Activated T-cell treated with anti-CD3 and anti-CD28 coated beads, Interleukin-2, amount 50 U/mL, for 72 hours (primary cell): Measurements from ENCODE around the gene ALDH16A1. TPM values are rescaled to one million over a fixed set of nuclear protein-coding genes. Genes with fewer than 3 reads are reported as not detected.
"Not testable (repeated sequence)": the region's sequence is repeated elsewhere in the genome, so short reads cannot be mapped to it uniquely, and the experiment has no call there.

Experiments used
- ATAC-seq, 2 donors: fragments of 150-1000 bp; cut with Tn5 transposase; replicated peaks in 1 of 2; 2 replicates each; pipeline ENCODE4 v1.10.0; 2021; ENCODE audit warnings: moderate library complexity in 2 of 2, mild to moderate bottlenecking in 1 of 2
- DNase-seq, 2 donors: peaks; one replicate each; pipeline ENCODE4 v3.0.0; 2021 to 2022; ENCODE audit warnings: mixed read lengths in 1 of 2
- H3K27ac Mint-ChIP-seq: one replicate; pipeline ENCODE4 v1.8.0; 2022; ENCODE audit warnings: mild to moderate bottlenecking, moderate library complexity, mixed read lengths
- H3K27me3 Mint-ChIP-seq: one replicate; pipeline ENCODE4 v1.8.0; 2022; ENCODE audit warnings: low read depth, mixed read lengths
- H3K36me3 Mint-ChIP-seq, 2 donors: one replicate each; pipeline ENCODE4 v1.8.0; 2022; ENCODE audit warnings: mixed read lengths in 2 of 2, mild to moderate bottlenecking in 1 of 2; ENCODE audit not compliant: insufficient read depth in 2 of 2
- H3K4me1 Mint-ChIP-seq: one replicate; pipeline ENCODE4 v1.8.0; 2022; ENCODE audit warnings: low read depth, mixed read lengths
- H3K4me3 Mint-ChIP-seq, 2 donors: one replicate each; pipeline ENCODE4 v1.8.0; 2022; ENCODE audit warnings: mild to moderate bottlenecking in 2 of 2, mixed read lengths in 2 of 2, moderate library complexity in 2 of 2
- H3K9me3 Mint-ChIP-seq, 2 donors: one replicate each; pipeline ENCODE4 v1.8.0; 2022; ENCODE audit warnings: mixed read lengths in 2 of 2
- total RNA-seq, 2 donors: library from RNA; stranded (reverse); gene quantifications; one replicate each; pipeline ENCODE4 v1.2.3, GENCODE V29; 2022

ALDH16A1 gene
- total RNA-seq, 2 donors from 2014 or later = 21.8 to 23.4 TPM

GRCh38 chr19:49439836-49440235, 13.2 kb upstream of the ALDH16A1 start:
- no peaks in the 10 kb centered on the region for H3K9me3 Mint-ChIP-seq

GRCh38 chr19:49440439-49441209, 12.4 kb upstream of the ALDH16A1 start:
- Mint-ChIP-seq H3K36me3 (peaks cover 3 to 5% of the 10 kb centered on the region in 2 donors), H3K4me3 (peak overlapping the region; percentile 61 to 76), H3K27ac (no peak overlapping the region), H3K4me1 (peaks cover 46% of the 10 kb centered on the region), H3K9me3 (no peaks in the 10 kb centered on the region), H3K27me3 (peaks cover 70% of the 10 kb centered on the region)
- DNase-seq = no peak
- ATAC-seq = no peak

More at GRCh38 chr19:49439836-49440235, 13.2 kb upstream of the ALDH16A1 start:
- H3K27me3 Mint-ChIP-seq = peaks cover 78% of the 10 kb centered on the region
- no peak for DNase-seq
- ATAC-seq = no peak
- H3K27ac Mint-ChIP-seq = no peak overlapping the region
- peak overlapping the region in 1 of 2 donors; percentile 76 for H3K4me3 Mint-ChIP-seq
- peaks cover 47% of the 10 kb centered on the region for H3K4me1 Mint-ChIP-seq
- peaks cover 3 to 5% of the 10 kb centered on the region in 2 donors for H3K36me3 Mint-ChIP-seq

- peak in 1 of 2 donors; percentile 53 for DNase-seq
- peak within 1 kb of the TSS; percentile 34 for H3K27ac Mint-ChIP-seq
- H3K36me3 Mint-ChIP-seq = peaks cover 3 to 5% of the 10 kb centered on the region in 2 donors
- peak; percentile 16 to 28 for ATAC-seq
- peaks cover 62% of the 10 kb centered on the region for H3K27me3 Mint-ChIP-seq
- peaks cover 38% of the 10 kb centered on the region for H3K4me1 Mint-ChIP-seq
- peak within 1 kb of the TSS; percentile 78 to 87 for H3K4me3 Mint-ChIP-seq
- H3K9me3 Mint-ChIP-seq = no peaks in the 10 kb centered on the region
Observed at GRCh38 chr19:49441210-49441959, 11.6 kb upstream of the ALDH16A1 start, which contains the start of gene SLC17A7. Gene SLC17A7 (minus strand): TSS chr19:49441527. CDS start chr19:49441379, 148 bp downstream.

- Mint-ChIP-seq H3K36me3 (peaks cover 3 to 5% of the 10 kb centered on the region in 2 donors), H3K27me3 (peaks cover 57% of the 10 kb centered on the region), H3K4me3 (peak overlapping the region; percentile 78 to 87), H3K4me1 (peaks cover 34% of the 10 kb centered on the region), H3K9me3 (no peaks in the 10 kb centered on the region), H3K27ac (peak overlapping the region; percentile 34)
- DNase-seq (no peak), ATAC-seq (no peak)
Observed at GRCh38 chr19:49441960-49442350, 11.1 kb upstream of the ALDH16A1 start.

- ATAC-seq = no peak
- Mint-ChIP-seq H3K9me3 (no peaks in the 10 kb centered on the region), H3K36me3 (peaks cover 3 to 5% of the 10 kb centered on the region in 2 donors), H3K27me3 (peaks cover 53% of the 10 kb centered on the region), H3K27ac (no peak overlapping the region), H3K4me1 (peaks cover 32% of the 10 kb centered on the region), H3K4me3 (peak overlapping the region; percentile 78 to 87)
- DNase-seq = peak in 1 of 2 donors; percentile 49
Observed at GRCh38 chr19:49442354-49442753, 10.7 kb upstream of the ALDH16A1 start.

- H3K27ac Mint-ChIP-seq = no peak overlapping the region
- H3K4me3 Mint-ChIP-seq = peak overlapping the region; percentile 78 to 87
- ATAC-seq = peak; percentile 43 to 47
- peaks cover 32% of the 10 kb centered on the region for H3K4me1 Mint-ChIP-seq
- DNase-seq = peak; percentile 81 to 87
- H3K9me3 Mint-ChIP-seq = no peaks in the 10 kb centered on the region
- H3K36me3 Mint-ChIP-seq = peaks cover 3 to 5% of the 10 kb centered on the region in 2 donors
- peaks cover 48% of the 10 kb centered on the region for H3K27me3 Mint-ChIP-seq
Observed at GRCh38 chr19:49442771-49443365, 10.2 kb upstream of the ALDH16A1 start.

GRCh38 chr19:49443366-49444099, 9.5 kb upstream of the ALDH16A1 start:
- H3K27me3 Mint-ChIP-seq = peaks cover 41% of the 10 kb centered on the region
- peak overlapping the region; percentile 78 to 87 for H3K4me3 Mint-ChIP-seq
- peaks cover 3 to 10% of the 10 kb centered on the region in 2 donors for H3K36me3 Mint-ChIP-seq
- peak; percentile 95 to 96 for DNase-seq
- ATAC-seq = peak; percentile 85 to 86
- peak overlapping the region; percentile 58 for H3K27ac Mint-ChIP-seq
- H3K9me3 Mint-ChIP-seq = no peaks in the 10 kb centered on the region
- H3K4me1 Mint-ChIP-seq = peaks cover 32% of the 10 kb centered on the region

- Mint-ChIP-seq H3K4me3 (peak overlapping the region; percentile 78 to 87), H3K27me3 (peaks cover 34% of the 10 kb centered on the region), H3K36me3 (peaks cover 5 to 16% of the 10 kb centered on the region in 2 donors), H3K4me1 (peaks cover 32% of the 10 kb centered on the region), H3K27ac (peak overlapping the region; percentile 58)
- DNase-seq, ATAC-seq, H3K9me3 Mint-ChIP-seq: not testable (repeated sequence)
Observed at GRCh38 chr19:49444100-49444700, 8.8 kb upstream of the ALDH16A1 start.

GRCh38 chr19:49445997-49446396, 7.0 kb upstream of the ALDH16A1 start:
- ATAC-seq = no peak
- peaks cover 16% of the 10 kb centered on the region for H3K27me3 Mint-ChIP-seq
- H3K4me1 Mint-ChIP-seq = peaks cover 48% of the 10 kb centered on the region
- H3K36me3 Mint-ChIP-seq = peaks cover 9 to 22% of the 10 kb centered on the region in 2 donors
- DNase-seq = no peak
- no peaks in the 10 kb centered on the region for H3K9me3 Mint-ChIP-seq
- H3K27ac Mint-ChIP-seq = no peak overlapping the region
- H3K4me3 Mint-ChIP-seq = no peak overlapping the region

- Mint-ChIP-seq H3K9me3 (no peaks in the 10 kb centered on the region), H3K4me1 (peaks cover 46% of the 10 kb centered on the region), H3K27me3 (peaks cover under 1% of the 10 kb centered on the region), H3K4me3 (no peak overlapping the region), H3K27ac (no peak overlapping the region), H3K36me3 (peaks cover 10 to 25% of the 10 kb centered on the region in 2 donors)
- ATAC-seq (no peak), DNase-seq (peak in 1 of 2 donors; percentile 36)
Observed at GRCh38 chr19:49447485-49448431, 5.3 kb upstream of the ALDH16A1 start.

- no peak for DNase-seq
- no peak for ATAC-seq
- Mint-ChIP-seq H3K27me3 (no peaks in the 10 kb centered on the region), H3K4me3 (peak overlapping the region in 1 of 2 donors; percentile 22), H3K9me3 (no peaks in the 10 kb centered on the region), H3K4me1 (peaks cover 50% of the 10 kb centered on the region), H3K27ac (peak overlapping the region; percentile 61), H3K36me3 (peaks cover 10 to 25% of the 10 kb centered on the region in 2 donors)
Observed at GRCh38 chr19:49448432-49448786, 4.6 kb upstream of the ALDH16A1 start.
